HG02885 (cell line): ENCODE data around the gene OTOGL.

Source experiments
- ATAC-seq: cut with Tn5 transposase; IDR thresholded peaks from one replicate; pipeline ENCODE4 v1.9.1; 2021; ENCODE audit warnings: mild to moderate bottlenecking; ENCODE audit not compliant: unreplicated experiment, poor library complexity

The OTOGL gene

GRCh38 chr12:80415466-80415865, 316.1 kb downstream of the OTOGL start:
- ATAC-seq = no peak

GRCh38 chr12:80419644-80420043, 320.3 kb downstream of the OTOGL start:
- no peak for ATAC-seq

GRCh38 chr12:80420075-80420474, 320.7 kb downstream of the OTOGL start:
- no peak for ATAC-seq

- no peak for ATAC-seq
These were observed 323.2 kb downstream of the OTOGL start for GRCh38 chr12:80422550-80422949.
